Ramos (cell line): ENCODE measurements around the gene C19orf44.
"Not testable (repeated sequence)": the region's sequence is repeated elsewhere in the genome, so short reads cannot be mapped to it uniquely, and the experiment has no call there.

Experiments
- in situ Hi-C: fragments of 300-500 bp; cut with MboI; formaldehyde crosslinking; loops from one replicate; pipeline ENCODE4 v1.14.3; 2022; ENCODE audit warnings: low sequenced_read_pairs; ENCODE audit not compliant: unreplicated experiment

C19orf44 gene

DNA sequence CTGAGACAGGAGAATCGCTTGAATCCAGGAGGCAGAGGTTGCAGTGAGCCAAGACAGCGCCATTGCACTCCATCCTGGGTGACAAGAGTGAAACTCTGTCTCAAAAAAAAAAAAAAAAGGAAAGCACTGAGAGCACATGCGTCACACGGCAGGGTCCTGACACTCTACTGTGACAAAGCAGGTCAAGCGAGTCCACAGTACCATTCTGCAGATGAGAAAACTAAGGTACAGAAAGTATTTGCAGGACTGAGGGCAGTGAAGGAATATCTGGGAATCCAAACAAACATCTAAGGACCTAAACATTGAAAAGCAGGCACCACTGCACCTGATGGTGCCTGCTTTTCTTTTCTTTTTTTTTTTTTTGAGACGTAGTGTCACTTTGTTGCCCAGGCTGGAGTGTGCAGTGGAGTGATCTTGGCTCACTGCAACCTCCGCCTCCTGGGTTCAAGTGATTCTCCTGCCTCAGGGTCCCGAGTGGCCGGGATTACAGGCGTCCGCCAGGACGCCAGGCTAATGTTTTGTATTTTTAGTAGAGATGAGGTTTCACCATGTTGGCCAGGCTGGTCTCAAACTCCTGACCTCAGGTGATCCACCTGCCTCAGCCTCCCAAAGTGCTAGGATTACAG, 29.3 kb upstream of the C19orf44 start:
- in situ Hi-C loops, result not testable (repeated sequence)

DNA sequence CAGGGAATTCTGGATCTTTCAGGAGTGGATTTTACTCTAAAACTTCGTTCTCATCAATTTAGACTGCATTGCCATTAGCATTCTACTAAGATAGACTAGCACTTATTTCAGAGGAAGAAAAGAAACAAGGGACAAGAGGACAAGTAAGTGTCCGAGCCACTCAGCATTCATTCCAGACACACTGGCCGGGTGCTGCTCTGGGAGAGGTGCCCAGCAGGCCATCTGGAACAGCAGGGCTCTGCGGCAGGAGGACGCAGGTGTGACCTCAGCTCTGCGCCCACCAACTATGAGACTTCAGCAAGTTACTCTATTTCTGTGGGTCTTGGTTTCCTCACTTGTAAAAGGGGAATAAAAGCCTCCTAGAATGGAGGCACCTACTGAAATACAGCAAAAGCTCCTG, 28.6 kb upstream of the C19orf44 start:
- in situ Hi-C loops, result no loop called here

DNA sequence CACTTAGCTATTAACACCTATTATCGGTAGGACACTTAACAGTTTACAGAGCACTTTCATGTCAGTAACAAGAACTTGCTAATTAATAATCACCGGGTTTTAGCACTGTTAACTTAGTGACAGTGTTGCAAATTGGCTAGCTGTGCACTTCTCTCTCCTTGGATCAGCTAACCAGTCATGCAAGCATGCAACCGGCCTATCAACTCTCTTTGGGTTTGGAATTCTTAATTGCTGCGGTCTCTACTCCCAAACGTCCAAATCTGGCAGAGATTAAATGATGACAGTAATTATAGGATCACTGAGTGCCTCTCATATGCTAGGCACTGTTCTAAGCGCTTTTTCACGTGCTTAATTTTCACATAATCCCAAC, 25.7 kb upstream of the C19orf44 start:
- in situ Hi-C loops, result no loop called here

DNA sequence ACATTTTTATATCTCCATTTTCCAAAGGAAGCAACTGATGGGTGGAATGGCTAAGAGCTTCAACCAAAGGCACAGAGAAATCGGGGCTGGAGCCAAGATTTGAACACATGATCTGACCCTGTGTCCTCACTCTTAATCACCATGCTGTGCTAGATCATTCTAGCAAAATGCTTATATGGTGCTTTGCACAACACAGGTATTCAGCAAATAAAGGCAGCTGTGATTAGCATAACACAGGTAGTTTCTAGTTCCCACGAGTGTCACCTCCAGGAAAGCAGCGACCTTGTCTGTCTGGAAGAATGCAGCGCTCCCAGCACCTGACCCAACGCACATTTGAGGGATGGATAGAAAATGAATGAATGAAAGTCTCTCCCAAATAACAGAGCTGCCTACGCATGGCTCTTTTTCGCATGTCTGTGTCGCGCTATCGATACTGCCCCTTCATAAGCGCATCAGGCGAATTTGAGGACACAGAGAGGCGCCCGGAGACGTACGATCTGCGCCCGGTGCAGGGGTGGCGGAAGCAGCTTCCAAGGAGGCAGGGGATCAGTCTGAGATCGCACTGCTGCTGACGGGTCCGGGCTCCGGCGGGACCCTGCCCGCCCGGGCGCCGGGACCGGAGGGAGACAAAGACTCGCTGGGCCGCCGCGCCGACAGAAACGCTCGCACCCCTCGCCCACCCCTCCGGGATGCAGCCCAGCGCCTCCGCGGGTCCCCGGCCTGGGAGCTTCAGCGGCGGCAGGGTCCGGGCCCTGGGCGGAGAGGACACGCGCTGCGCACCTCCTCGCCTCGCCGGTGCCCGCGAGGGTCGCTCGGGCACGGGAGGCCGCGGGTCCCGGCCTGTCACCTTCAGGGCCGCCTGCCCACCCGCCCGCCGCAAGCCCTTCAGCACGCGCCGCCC, 25.0 kb upstream of the C19orf44 start:
- in situ Hi-C loops, result no loop called here

DNA sequence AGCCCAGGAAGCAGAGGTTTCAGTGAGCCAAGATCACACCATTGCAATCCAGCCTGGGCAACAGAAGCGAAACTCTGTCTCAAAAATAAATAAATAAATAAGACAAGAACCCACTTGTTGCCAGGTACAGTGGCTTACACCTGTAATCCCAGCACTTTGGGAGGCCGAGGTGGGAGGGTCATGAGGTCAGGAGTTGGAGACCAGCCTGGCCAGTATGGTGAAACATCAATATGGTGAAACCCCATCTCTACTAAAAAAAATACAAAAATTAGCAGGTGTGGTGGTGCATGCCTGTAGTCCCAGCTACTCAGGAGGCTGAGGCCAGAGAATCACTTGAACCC, 23.7 kb upstream of the C19orf44 start:
- in situ Hi-C loops, result not testable (repeated sequence)

DNA sequence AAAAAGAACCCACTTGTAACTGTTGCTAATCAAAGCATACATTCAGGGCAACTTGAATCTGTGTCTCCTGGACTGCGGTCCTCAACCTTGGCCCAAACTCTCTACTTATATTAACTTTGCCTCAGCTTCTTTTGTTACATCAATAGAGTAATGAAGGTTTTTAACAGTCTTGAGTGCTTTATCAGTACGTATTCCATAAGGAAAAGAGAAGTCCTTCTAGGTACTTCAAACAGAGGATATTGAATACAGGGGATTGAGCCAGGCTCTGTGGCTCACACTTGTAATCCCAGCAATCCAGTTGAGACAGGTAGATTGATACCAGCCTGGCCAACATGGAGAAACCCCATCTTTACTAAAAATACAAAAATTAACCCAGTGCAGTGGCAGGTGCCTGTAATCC, 23.2 kb upstream of the C19orf44 start:
- in situ Hi-C loops, result no loop called here

DNA sequence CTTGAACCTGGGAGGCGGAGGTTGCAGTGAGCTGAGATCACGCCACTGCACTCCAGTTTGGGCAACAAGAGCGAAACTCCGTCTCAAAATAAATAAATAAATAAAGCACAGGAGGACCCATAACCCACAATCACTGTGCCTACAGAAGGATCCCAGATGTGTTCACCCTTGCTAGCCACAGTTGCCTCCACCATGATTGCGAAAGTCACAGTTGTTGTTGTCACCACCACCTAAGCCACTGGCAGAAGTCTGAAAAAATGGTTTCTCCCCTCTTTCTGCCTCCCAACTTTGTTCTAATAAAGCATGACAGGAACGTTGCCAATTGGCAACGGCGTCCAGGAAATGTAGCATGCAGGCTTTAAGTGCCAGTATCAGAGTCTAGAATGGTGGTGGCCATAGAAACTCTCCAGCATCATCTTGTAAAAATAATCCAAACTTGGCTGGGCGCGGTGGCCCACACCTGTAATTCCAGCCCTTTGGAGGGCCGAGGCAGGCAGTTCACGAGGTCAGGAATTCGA, 22.3 kb upstream of the C19orf44 start:
- in situ Hi-C loops, result no loop called here

DNA sequence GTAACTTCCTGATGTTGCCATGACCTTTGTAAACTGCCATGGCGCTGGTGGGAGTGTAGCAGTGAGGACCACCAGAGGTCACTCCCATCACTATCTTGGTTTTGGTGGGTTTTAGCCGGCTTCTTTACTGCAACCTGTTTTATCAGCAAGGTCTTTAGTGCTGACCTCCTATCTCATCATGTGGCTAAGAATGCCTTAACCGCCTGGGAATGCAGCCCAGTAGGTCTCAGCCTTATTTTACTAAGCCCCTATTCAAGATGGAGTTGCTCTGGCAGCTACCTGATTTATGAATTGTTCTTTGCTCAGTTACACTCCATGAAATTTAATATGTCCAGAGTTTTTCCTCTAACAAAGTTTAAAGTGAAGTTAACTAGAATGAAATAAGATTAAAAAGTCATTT, 19.8 kb upstream of the C19orf44 start:
- in situ Hi-C loops, result no loop called here

DNA sequence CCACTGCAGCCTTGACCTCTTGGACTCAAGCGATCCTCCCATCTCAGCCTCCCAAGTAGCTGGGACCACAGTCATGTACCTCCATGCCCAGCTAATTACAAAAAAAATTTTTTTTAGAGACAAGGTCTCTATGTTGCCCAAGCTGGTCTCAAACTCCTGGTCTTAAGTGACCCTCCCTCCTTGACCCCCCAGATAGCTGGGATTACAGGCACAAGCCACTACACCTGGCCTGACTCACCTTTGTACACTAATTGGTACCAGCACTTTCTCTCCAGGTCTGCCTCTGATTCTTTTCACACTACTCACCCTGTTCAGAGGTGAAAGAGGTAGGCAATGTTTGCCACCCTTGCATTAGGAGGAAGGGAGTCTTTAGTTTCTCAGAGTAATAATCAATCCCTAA, 18.9 kb upstream of the C19orf44 start:
- in situ Hi-C loops, result no loop called here

DNA sequence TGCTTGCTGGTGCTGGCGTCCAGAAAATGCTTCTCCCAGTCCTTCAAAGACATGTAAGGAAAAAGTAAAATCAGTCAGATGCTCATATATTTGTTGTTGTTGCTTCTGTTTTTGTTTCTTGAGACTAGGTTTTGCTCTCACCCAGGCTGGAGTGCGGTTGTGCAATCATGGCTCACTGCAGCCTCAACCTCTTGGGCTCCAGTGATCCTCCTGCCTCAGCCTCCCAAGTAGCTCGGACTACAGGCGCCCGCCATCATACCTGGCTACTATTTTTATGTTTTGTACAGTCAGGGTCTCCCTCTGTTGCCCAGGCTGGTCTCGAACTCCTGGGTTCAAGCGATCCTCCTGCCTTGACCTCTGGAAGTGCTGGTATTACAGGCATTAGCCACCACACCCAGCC, 13.4 kb upstream of the C19orf44 start:
- in situ Hi-C loops, result no loop called here

DNA sequence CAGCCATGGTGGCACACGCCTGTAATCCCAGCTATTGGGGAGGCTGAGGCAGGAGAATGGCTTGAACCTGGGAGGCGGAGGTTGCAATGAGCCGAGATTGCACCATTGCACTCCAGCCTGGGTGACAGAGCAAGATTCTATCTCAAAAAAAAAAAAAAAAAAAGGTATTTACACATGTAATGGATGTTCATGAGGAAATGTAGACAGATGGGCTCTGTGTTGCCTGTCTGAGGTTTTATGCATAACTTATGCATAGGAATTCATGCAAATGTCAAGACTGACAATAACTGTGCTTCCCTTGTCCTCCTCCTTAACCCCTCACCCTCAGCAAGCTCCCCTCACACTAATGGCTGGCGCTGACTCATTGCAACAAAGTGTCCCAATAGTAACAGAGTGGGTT, 9.7 kb upstream of the C19orf44 start:
- in situ Hi-C loops, result not testable (repeated sequence)

DNA sequence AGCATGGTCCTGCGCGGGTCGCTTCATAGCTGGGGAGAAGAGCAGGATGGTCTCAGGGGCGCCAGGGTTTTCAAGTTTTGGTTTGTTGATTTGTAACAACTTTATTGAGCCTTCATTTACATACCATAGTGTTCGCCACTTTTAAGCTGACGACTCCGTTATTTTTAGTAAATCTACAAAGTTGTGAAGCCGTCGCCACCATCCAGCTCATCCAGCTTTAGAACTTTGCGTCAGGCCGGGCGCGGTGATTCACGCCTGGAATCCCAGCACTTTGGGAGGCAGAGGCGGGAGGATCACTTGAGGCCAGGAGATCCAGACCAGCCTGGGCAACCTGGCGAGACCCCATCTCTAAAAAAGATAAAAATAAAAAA, 404 bp downstream of the C19orf44 start:
- in situ Hi-C loops, result no loop called here

DNA sequence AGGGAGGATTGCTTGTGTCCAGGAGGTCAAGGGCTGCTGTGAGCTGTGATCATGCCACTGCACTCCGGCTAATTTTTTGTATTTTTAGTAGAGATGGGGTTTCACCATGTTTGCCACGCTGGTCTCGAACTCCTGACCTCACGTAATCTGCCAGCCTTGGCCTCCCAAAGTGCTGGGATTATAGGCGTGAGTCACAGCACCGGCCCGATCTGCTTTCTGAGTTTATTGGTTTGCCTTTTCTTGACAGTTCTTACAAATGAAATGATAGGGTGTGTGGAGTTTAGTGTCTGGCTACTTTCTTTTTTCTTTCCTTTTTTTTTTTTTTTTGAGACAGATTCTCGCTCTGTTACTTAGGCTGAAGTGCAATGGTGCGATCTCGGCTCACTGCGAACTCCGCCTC, 848 bp downstream of the C19orf44 start:
- in situ Hi-C loops, result no loop called here

DNA sequence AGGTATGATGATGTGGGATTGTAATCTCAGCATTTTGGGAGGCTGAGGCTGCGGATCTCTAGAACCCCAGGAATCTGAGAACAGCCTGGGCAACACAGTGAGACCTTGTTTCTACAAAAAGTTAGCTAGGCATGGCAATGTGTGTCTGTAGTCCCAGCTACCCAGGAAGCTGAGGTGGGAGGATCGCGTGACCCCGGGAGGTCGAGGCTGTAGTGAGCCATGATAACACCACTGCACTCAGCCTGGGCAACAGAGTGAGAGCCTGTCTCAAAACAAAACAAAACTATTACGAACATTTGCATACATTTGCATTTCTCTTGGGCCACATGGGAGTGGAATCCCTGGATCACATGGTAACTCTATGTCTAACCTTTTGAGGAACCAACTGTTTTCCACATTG, 1.6 kb downstream of the C19orf44 start:
- in situ Hi-C loops, result no loop called here

DNA sequence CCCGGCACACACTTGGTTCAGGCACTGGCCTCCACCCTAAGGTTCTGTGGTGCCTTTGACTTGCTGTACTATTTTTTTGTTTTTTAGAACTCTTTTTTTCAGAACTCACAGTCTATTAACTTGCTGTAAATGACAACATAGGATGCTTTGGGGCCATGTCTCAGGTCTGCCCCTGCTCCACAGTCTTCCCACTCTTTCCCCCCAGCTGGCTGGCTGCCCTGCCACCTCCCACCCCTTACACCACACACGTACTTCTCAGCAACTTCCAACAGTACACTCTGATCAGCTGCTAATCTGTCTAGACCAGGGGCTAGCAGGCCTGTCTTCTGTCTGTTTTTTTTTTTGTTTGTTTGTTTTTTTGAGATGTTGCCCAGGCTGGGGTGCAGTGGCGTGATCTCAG, 8.1 kb downstream of the C19orf44 start:
- in situ Hi-C loops, result no loop called here

DNA sequence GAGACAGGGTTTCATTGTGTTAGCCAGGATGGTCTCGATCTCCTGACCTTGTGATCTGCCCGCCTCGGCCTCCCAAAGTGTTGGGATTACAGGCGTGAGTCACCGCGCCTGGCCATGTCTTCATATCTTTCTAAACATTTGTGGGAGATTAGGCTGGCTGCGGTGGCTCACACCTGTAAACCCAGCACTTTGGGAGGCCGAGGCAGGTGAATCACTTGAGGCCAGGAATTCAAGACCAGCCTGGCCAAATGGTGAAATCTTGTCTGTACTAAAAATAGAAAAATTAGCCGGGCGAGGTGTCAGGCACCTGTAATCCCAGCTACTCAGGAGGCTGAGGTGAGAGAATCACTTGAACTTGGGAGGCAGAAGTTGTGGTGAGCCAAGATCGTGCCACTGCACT, 10.0 kb downstream of the C19orf44 start:
- in situ Hi-C loops, result not testable (repeated sequence)

DNA sequence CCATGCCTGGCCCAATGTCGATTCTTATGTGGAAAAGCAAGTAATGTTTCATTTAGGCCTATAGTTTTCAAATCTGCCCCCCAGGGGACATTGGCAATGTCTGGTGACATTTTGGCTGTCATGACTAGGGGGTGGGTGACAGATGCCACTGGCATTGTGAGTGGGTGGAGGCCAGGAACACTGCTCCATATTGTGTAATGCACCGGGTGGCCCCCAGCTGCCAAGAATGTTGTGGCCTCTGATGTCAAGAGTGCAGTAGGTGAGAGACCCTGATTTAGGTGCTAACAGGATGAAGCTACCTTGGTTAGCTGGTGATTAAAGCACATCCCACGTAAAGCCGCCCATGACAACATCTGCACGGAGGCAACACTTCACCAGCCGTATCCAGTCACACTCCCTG, 10.8 kb downstream of the C19orf44 start:
- in situ Hi-C loops, result no loop called here

DNA sequence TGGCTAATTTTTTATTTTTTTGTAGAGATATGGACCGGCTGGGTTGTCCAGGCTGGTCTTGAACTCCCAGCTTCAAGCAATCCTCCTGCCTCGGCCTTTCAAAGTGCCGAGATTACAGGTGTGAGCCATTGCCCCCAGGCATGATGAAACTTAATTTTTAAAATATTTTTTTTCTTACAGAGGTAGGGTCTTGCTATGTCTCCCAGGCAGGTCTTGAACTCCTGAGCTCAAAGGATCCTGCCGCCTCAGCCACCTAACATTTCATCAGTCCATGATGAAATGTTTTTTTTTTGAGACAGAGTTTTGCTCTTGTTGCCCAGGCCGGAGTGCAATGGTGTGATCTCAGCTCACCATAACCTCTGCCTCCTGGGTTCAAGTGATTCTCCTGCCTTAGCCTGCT, 12.4 kb downstream of the C19orf44 start:
- in situ Hi-C loops, result no loop called here

DNA sequence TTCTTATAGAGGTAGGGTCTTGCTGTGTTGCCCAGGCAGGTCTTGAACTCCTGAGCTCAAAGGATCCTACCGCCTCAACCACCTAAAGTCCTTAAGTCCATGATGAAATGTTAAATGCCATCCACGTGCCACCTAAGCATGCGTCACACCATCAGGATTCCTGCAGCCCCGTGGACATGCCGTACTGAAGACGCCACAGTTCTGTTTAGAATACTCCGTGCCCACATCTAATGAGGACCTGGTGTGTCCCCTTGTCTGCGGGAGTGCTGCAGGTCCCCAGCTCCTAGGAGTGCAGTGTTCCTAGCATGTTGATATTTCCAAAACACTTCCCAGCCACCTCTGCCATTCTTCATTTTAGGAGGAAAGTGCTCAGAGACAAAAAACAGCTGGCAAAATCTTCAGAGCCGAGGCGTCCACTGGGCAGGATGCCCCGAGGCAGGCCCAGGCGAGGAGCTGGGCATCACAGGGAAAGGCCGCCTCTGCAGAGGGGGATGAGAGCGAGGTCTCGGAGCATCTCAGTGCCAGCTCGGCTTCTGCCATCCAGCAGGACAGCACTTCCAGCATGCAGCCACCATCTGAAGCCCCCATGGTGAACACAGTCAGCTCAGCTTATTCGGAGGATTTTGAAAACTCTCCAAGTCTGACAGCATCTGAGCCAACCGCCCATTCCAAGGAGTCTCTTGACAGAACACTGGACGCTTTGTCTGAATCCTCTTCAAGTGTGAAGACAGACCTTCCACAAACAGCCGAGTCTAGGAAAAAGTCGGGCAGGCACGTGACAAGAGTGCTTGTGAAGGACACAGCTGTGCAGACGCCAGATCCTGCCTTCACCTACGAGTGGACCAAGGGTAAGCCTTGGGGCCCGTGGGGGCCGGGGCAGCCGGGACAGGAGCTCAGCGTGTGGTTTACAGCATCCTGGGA, 13.2 kb downstream of the C19orf44 start:
- in situ Hi-C loops, result no loop called here

DNA sequence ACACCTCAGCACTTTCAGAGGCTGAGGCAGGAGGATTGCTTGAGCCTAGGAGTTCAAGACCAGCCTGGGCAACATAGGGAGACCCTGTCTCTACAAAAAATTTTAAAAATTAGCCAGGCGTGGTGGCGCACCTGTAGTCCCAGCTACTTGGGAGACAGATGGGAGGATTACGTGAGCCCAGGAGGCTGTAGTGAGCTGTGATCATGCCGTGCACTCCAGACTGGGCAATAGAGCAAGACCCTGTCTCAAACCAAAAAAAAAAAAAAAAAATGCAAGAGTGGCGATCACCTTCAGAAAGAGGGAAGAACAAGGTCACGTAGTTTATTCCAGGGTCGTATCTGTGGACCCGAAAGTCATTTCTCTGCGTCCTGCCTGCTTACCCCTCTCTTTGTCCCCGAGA, 16.4 kb downstream of the C19orf44 start:
- in situ Hi-C loops, result not testable (repeated sequence)
